Right lobe of liver (tissue), 4 donors: Measurements from ENCODE around the gene MKNK1.

Experiments
- POLR2A ChIP-seq: fragments of 450-650 bp; IDR thresholded peaks from one replicate; pipeline ENCODE4 v1.6.1; 2017; ENCODE audit warnings: antibody characterized with exemption, mild to moderate bottlenecking
- TF ChIP-seq, protein P1 (sequence below), 4 donors: fragments of 200-600 bp in 3 of 4; fragments of 450-650 bp in 1 of 4; IDR thresholded peaks; one replicate each; pipeline versions ENCODE4 v1.5.1 to v1.8.0; 2016 to 2022; ENCODE audit warnings: antibody characterized with exemption in 4 of 4, mild to moderate bottlenecking in 2 of 4
- donor health status: DM: no; HTN: no; CAD: no.
- donor health status: DM: no; HTN: no; CAD: no.
- donor health status: DM: no; HTN: yes; CAD: no.

DNA sequence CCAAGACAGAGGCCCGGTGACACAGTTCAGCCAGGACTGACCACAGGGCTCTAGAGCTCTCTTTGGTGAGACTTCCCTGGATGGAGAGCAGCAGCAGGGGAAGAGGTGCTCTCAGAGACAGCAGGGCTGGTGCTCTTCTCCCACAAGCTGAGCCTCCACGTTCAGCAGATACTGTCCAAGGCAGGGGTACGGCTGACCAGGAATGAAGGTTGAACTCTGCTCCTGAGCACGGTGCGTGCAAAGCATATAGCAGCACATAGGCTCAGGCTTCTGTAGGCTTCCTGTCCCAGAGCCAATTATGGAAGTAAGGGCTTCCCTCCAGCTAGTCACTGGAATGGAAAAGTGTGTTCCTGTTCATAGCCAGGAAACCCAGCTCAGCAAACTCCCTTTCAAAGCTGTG, 90.5 kb downstream of the MKNK1 start:
- TF ChIP-seq, protein P1, sequence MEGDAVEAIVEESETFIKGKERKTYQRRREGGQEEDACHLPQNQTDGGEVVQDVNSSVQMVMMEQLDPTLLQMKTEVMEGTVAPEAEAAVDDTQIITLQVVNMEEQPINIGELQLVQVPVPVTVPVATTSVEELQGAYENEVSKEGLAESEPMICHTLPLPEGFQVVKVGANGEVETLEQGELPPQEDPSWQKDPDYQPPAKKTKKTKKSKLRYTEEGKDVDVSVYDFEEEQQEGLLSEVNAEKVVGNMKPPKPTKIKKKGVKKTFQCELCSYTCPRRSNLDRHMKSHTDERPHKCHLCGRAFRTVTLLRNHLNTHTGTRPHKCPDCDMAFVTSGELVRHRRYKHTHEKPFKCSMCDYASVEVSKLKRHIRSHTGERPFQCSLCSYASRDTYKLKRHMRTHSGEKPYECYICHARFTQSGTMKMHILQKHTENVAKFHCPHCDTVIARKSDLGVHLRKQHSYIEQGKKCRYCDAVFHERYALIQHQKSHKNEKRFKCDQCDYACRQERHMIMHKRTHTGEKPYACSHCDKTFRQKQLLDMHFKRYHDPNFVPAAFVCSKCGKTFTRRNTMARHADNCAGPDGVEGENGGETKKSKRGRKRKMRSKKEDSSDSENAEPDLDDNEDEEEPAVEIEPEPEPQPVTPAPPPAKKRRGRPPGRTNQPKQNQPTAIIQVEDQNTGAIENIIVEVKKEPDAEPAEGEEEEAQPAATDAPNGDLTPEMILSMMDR (IDR thresholded peaks at IDR 0.05): no peak
- no peak for TF ChIP-seq POLR2A
